ENCODE data around the gene ARHGEF17. TPM values are rescaled to one million over a fixed set of nuclear protein-coding genes. Genes with fewer than 3 reads are reported as not detected.
A peak's percentile ranks its signal among the peaks of the same experiment; 100 is the strongest.

ARHGEF17 gene
- polyA plus RNA-seq, 1 donor (not counting 4 experiments of a cell fraction or from before 2014, with no cell fraction given) = 5.1 TPM

GRCh38 chr11:73376160-73376802 lies 68.2 kb downstream of the ARHGEF17 start, which contains the start of gene RELT:
Gene RELT, plus strand, starts transcription at chr11:73376399. Its CDS starts 12,738 bp downstream, at chr11:73389137.
- DNase-seq (ENCODE audit: low read depth, low spot score) (no peak), FAIRE-seq (no peak)
- Histone ChIP-seq H2AFZ (ENCODE audit: control insufficient read depth, low read length) (peak within 1 kb of the TSS; percentile 90), H3K79me2 (ENCODE audit: control insufficient read depth, insufficient read depth, low read length) (peaks cover 48% of the 10 kb centered on the region), H3K36me3 (ENCODE audit: control insufficient read depth in 2 of 2, extremely low read depth in 1 of 2, insufficient read depth in 2 of 2, low read length in 2 of 2) (no peaks in the 10 kb centered on the region), H3K9ac (ENCODE audit: control insufficient read depth, extremely low read depth, insufficient read depth, low read length) (peak within 1 kb of the TSS; percentile 97), H3K9me1 (ENCODE audit: control insufficient read depth, extremely low read depth, insufficient read depth, low read length) (peaks cover 4% of the 10 kb centered on the region), H3K27me3 (ENCODE audit: control insufficient read depth, extremely low read depth, insufficient read depth, low read length) (no peaks in the 10 kb centered on the region), H3K27ac (ENCODE audit: control insufficient read depth, insufficient read depth, low read length) (peak within 1 kb of the TSS; percentile 91), H3K4me3 (ENCODE audit: control insufficient read depth in 2 of 3, extremely low read depth in 1 of 3, insufficient read depth in 2 of 3, low read depth in 1 of 3, low read length in 3 of 3) (peak within 1 kb of the TSS; percentile 79 to 96 (median 90)), H4K20me1 (ENCODE audit: control insufficient read depth, extremely low read depth, insufficient read depth, low read length) (peaks cover 14% of the 10 kb centered on the region), H3K4me2 (ENCODE audit: control insufficient read depth, extremely low read depth, insufficient read depth, low read depth, low read length) (peak within 1 kb of the TSS; percentile 95), H3K9me3 (ENCODE audit: control insufficient read depth, low read depth, low read length) (no peaks in the 10 kb centered on the region), H3K4me1 (ENCODE audit: control insufficient read depth, extremely low read depth, insufficient read depth, low read length) (peaks cover 11% of the 10 kb centered on the region)
- no peak for TF ChIP-seq EZH2 (IDR thresholded peaks at IDR 0.05; ENCODE audit: low read length)
- peak; percentile 75 to 87 (median 86) for TF ChIP-seq CTCF (optimal IDR thresholded peaks at IDR 0.05 in 1 of 3, IDR thresholded peaks at IDR 0.05 in 1 of 3, conservative IDR thresholded peaks at IDR 0.05 in 1 of 3; ENCODE audit: extremely low read depth in 1 of 3, insufficient read depth in 2 of 3, low read length in 3 of 3)
- dilution Hi-C loops (cut with MboI; ENCODE audit: extremely low pct_ligation_motif_present, low sequenced_read_pairs) = no loop called here

GRCh38 chr11:73376803-73377629 lies 68.9 kb downstream of the ARHGEF17 start:
- Histone ChIP-seq H3K27me3 (ENCODE audit: control insufficient read depth, extremely low read depth, insufficient read depth, low read length) (no peaks in the 10 kb centered on the region), H3K4me1 (ENCODE audit: control insufficient read depth, extremely low read depth, insufficient read depth, low read length) (peaks cover 11% of the 10 kb centered on the region), H3K9me1 (ENCODE audit: control insufficient read depth, extremely low read depth, insufficient read depth, low read length) (peaks cover 4% of the 10 kb centered on the region), H3K9me3 (ENCODE audit: control insufficient read depth, low read depth, low read length) (no peaks in the 10 kb centered on the region), H2AFZ (ENCODE audit: control insufficient read depth, low read length) (peak overlapping the region; percentile 79), H3K4me2 (ENCODE audit: control insufficient read depth, extremely low read depth, insufficient read depth, low read depth, low read length) (peak overlapping the region; percentile 95), H3K4me3 (ENCODE audit: control insufficient read depth in 2 of 3, extremely low read depth in 1 of 3, insufficient read depth in 2 of 3, low read depth in 1 of 3, low read length in 3 of 3) (peak overlapping the region; percentile 79 to 96 (median 90)), H3K27ac (ENCODE audit: control insufficient read depth, insufficient read depth, low read length) (peak overlapping the region; percentile 91), H3K79me2 (ENCODE audit: control insufficient read depth, insufficient read depth, low read length) (peaks cover 54% of the 10 kb centered on the region), H3K36me3 (ENCODE audit: control insufficient read depth in 2 of 2, extremely low read depth in 1 of 2, insufficient read depth in 2 of 2, low read length in 2 of 2) (peaks cover 1 to 4% of the 10 kb centered on the region in 2 experiments), H4K20me1 (ENCODE audit: control insufficient read depth, extremely low read depth, insufficient read depth, low read length) (peaks cover 14% of the 10 kb centered on the region), H3K9ac (ENCODE audit: control insufficient read depth, extremely low read depth, insufficient read depth, low read length) (peak overlapping the region; percentile 97)
- DNase-seq (ENCODE audit: low read depth, low spot score) (peak; percentile 58), FAIRE-seq (no peak)
- peak in 1 of 3 experiments; percentile 26 for TF ChIP-seq CTCF (optimal IDR thresholded peaks at IDR 0.05 in 1 of 3, IDR thresholded peaks at IDR 0.05 in 1 of 3, conservative IDR thresholded peaks at IDR 0.05 in 1 of 3; ENCODE audit: extremely low read depth in 1 of 3, insufficient read depth in 2 of 3, low read length in 3 of 3)
- no peak for TF ChIP-seq EZH2 (IDR thresholded peaks at IDR 0.05; ENCODE audit: low read length)
- dilution Hi-C loops (cut with MboI; ENCODE audit: extremely low pct_ligation_motif_present, low sequenced_read_pairs) = no loop called here

Measured in keratinocyte (primary cell).